ENCODE results near the gene TBC1D1. TPM values are rescaled to one million over a fixed set of nuclear protein-coding genes. Genes with fewer than 3 reads are reported as not detected.

TBC1D1 gene
- total RNA-seq, 1 donor from 2014 or later, result 113 TPM

DNA sequence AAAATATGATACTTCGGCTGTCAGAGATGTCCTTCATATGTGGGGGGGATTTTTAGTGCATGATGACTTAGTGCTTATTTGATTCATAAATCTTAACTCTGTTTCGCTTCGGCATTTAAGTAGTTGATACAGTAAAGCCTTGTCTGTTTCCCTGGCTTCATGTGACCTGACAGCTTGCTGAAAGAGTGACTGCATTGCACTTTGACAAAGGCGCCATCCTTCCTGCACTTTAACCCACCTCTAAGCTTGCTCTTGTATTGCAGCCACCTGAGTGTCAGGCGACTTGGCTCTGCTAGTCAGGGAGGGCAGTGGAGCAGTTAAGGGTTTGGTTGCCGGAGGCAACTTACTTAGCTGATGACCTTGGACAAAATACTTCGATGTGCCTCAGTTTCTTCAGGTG is 134.8 kb downstream of the TBC1D1 start:
- H3K27ac Mint-ChIP-seq (ENCODE audit: unreplicated experiment), result no peak overlapping the region
- no peak overlapping the region for H3K4me3 Mint-ChIP-seq
- H3K36me3 Mint-ChIP-seq (ENCODE audit: low read depth), result peaks cover 29% of the 10 kb centered on the region
- H3K27me3 Mint-ChIP-seq (ENCODE audit: low read depth), result no peaks in the 10 kb centered on the region
- H3K9me3 Mint-ChIP-seq, result peaks cover 3% of the 10 kb centered on the region
- no peak for DNase-seq (ENCODE audit: low read depth, low spot score)
- H3K4me1 Mint-ChIP-seq, result peaks cover 12% of the 10 kb centered on the region
- TF ChIP-seq, protein P1, sequence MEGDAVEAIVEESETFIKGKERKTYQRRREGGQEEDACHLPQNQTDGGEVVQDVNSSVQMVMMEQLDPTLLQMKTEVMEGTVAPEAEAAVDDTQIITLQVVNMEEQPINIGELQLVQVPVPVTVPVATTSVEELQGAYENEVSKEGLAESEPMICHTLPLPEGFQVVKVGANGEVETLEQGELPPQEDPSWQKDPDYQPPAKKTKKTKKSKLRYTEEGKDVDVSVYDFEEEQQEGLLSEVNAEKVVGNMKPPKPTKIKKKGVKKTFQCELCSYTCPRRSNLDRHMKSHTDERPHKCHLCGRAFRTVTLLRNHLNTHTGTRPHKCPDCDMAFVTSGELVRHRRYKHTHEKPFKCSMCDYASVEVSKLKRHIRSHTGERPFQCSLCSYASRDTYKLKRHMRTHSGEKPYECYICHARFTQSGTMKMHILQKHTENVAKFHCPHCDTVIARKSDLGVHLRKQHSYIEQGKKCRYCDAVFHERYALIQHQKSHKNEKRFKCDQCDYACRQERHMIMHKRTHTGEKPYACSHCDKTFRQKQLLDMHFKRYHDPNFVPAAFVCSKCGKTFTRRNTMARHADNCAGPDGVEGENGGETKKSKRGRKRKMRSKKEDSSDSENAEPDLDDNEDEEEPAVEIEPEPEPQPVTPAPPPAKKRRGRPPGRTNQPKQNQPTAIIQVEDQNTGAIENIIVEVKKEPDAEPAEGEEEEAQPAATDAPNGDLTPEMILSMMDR (conservative IDR thresholded peaks at IDR 0.05), result no peak

DNA sequence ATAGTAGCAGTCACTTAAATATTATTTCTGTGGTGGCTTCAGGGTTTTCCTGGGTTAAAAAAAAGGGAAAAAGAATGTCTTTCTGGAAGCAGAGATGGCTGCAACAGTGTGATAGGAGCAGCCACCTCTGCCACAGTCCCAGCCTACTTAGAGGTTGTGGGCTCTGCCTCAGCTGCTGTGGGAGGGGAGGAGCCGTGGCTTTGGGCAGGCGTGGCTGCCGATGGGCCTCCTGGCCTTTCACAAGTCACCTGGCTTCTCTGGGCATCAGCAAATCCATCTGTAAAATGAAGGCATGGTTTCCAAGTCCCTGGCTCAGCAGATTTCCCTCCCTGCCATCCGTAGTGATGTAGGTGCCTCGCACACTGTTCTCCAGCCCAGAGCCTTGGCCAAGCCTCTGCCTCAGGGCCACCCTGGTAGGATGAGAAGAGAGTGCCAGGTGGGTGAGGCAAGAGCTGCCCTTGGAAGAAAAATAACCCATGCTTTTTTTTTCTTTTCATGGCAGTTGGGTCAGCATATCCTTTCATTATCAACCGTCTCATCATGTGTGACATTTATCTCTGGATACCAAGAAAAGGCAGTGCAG is 135.4 kb downstream of the TBC1D1 start:
- Mint-ChIP-seq H3K36me3 (ENCODE audit: low read depth) (peaks cover 24% of the 10 kb centered on the region), H3K4me1 (peaks cover 12% of the 10 kb centered on the region), H3K9me3 (no peaks in the 10 kb centered on the region), H3K4me3 (no peak overlapping the region), H3K27ac (ENCODE audit: unreplicated experiment) (no peak overlapping the region), H3K27me3 (ENCODE audit: low read depth) (no peaks in the 10 kb centered on the region)
- TF ChIP-seq, protein P1 (conservative IDR thresholded peaks at IDR 0.05), result no peak
- DNase-seq (ENCODE audit: low read depth, low spot score), result no peak

DNA sequence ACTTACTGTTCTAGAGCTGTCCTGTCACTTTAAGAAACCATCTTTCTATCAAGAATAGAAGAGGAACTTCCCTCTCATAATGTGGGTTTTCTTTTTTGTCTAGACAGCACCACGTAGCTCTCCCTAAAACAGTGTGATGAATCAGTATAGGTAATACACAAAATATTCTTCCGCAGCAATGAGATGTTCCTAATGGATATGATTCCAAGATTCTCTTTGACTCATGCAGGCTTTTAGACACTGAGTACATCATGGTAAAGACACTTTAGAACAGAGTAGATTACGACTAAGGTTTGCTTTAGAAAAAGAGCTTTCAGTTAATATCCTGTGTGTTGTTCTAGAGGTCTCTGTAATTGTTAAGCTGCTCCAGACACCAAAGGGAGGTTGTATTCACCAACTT is 139.1 kb downstream of the TBC1D1 start:
- peaks cover 12% of the 10 kb centered on the region for H3K4me1 Mint-ChIP-seq
- TF ChIP-seq, protein P1 (conservative IDR thresholded peaks at IDR 0.05), result no peak
- peaks cover 8% of the 10 kb centered on the region for H3K36me3 Mint-ChIP-seq (ENCODE audit: low read depth)
- no peaks in the 10 kb centered on the region for H3K27me3 Mint-ChIP-seq (ENCODE audit: low read depth)
- no peaks in the 10 kb centered on the region for H3K9me3 Mint-ChIP-seq
- no peak overlapping the region for H3K4me3 Mint-ChIP-seq
- no peak overlapping the region for H3K27ac Mint-ChIP-seq (ENCODE audit: unreplicated experiment)
- no peak for DNase-seq (ENCODE audit: low read depth, low spot score)

DNA sequence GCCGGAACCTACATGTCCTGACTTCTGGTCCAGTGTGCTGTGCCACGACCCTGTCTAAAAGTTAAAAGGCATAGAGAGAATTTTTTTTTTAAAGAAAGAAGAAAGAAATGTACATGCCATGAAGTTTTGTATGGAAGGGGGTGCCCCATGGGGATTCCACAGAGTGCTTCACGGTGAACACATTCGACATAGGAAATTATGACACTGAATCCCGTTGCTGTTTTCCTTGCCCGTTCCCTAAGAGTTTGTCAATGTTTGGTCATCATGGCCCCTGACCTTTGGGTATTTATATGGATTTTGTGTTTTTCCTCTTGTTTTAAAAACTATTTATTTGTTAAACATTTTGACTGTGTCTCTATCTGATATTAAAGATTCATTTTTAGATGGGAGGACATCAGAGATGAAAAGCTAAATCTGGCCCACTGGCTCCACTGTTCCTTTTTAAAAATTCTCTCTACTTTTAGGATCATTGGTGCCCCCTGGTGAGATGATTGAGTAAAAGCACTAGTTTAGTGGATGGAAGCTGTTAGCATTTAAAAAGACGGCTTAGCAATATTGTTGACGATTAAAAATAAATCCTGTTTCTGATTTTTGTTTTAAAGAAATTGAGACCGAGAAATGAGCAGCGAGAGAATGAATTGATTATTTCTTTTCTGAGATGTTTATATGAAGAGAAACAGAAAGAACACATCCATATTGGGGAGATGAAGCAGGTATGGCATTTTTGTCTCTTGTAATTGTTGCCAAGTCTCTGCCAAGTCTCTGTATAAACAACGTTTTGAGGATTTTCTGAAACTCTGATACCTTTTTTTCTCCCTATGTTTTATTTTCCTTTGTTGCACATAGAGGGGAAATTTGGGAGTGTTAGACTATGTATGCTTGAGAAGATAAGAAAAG is 144.3 kb downstream of the TBC1D1 start:
- H3K36me3 Mint-ChIP-seq (ENCODE audit: low read depth), result peaks cover 14% of the 10 kb centered on the region
- H3K9me3 Mint-ChIP-seq, result no peaks in the 10 kb centered on the region
- H3K4me3 Mint-ChIP-seq, result no peak overlapping the region
- no peaks in the 10 kb centered on the region for H3K27me3 Mint-ChIP-seq (ENCODE audit: low read depth)
- H3K4me1 Mint-ChIP-seq, result peaks cover 7% of the 10 kb centered on the region
- DNase-seq (ENCODE audit: low read depth, low spot score), result peak; percentile 29
- TF ChIP-seq, protein P1 (conservative IDR thresholded peaks at IDR 0.05), result peak; percentile 80
- no peak overlapping the region for H3K27ac Mint-ChIP-seq (ENCODE audit: unreplicated experiment)

DNA sequence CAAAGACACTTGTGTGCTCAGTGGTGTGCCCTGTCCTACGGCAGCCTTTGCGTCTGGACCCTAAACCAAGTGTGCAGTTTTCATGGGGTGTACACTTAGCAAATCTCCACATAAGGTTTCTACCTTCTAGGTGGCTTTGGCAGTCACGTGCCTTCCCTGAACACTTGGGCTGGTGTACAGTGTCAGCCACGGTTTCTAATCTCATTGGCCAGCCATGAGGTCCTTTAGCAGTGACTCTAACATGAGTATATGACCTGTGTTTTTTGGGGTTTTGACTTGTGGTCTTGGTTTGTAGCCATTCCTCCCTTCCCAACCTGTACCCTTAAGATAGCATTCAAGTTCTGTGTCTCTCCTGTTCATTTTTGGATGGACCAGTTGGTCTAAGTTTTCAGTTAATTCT is 145.7 kb downstream of the TBC1D1 start:
- Mint-ChIP-seq H3K4me1 (peaks cover 7% of the 10 kb centered on the region), H3K27ac (ENCODE audit: unreplicated experiment) (no peak overlapping the region), H3K9me3 (no peaks in the 10 kb centered on the region), H3K4me3 (no peak overlapping the region), H3K27me3 (ENCODE audit: low read depth) (no peaks in the 10 kb centered on the region), H3K36me3 (ENCODE audit: low read depth) (peaks cover 14% of the 10 kb centered on the region)
- no peak for DNase-seq (ENCODE audit: low read depth, low spot score)
- TF ChIP-seq, protein P1 (conservative IDR thresholded peaks at IDR 0.05), result no peak
